Prostate gland (tissue), 2 donors: ENCODE results near the gene CPNE1.

Experiments
- CTCF ChIP-seq, 4 experiments: fragments of 200-600 bp in 2 of 4; fragments of 450-650 bp in 2 of 4; sonication (generic) in 2 of 4; IDR thresholded peaks; 1 replicate in 3 of 4; 2 replicates in 1 of 4; pipeline ENCODE4 v1.5.1; 2016 to 2019; ENCODE audit warnings: antibody characterized with exemption in 4 of 4, mild to moderate bottlenecking in 2 of 4, moderate library complexity in 2 of 4
- POLR2A ChIP-seq: fragments of 450-650 bp; IDR thresholded peaks from one replicate; pipeline ENCODE4 v1.6.1; 2016; ENCODE audit warnings: antibody characterized with exemption, mild to moderate bottlenecking
- POLR2AphosphoS5 ChIP-seq: sonication (generic); formaldehyde crosslinking; IDR thresholded peaks from one replicate; pipeline ENCODE4 v1.6.1; 2017; ENCODE audit warnings: antibody characterized with exemption

GRCh38 chr20:35669221-35669620 lies 4.5 kb upstream of the CPNE1 start:
- TF ChIP-seq CTCF (IDR thresholded peaks at IDR 0.05) = no peak
- TF ChIP-seq POLR2A = no peak
- TF ChIP-seq POLR2AphosphoS5 = no peak
